Limb (tissue), 2 donors: ENCODE data around the gene NDUFS6.
"Not testable (repeated sequence)": the region's sequence is repeated elsewhere in the genome, so short reads cannot be mapped to it uniquely, and the experiment has no call there.

Experiments
- DNase-seq, 2 donors: peaks; one replicate each; pipeline ENCODE4 v3.0.0-alpha.2; 2016; ENCODE audit errors: extremely low spot score in 2 of 2

Gene NDUFS6

GRCh38 chr5:1815071-1815786 is 14.0 kb downstream of the NDUFS6 start:
- DNase-seq = no peak

GRCh38 chr5:1815881-1816292 is 14.7 kb downstream of the NDUFS6 start:
- no peak for DNase-seq

- DNase-seq = not testable (repeated sequence)
Observed at GRCh38 chr5:1816495-1817089, 15.4 kb downstream of the NDUFS6 start.

- DNase-seq = no peak
Observed at GRCh38 chr5:1817261-1818043, 16.2 kb downstream of the NDUFS6 start.

GRCh38 chr5:1818784-1819183 is 17.6 kb downstream of the NDUFS6 start:
- no peak for DNase-seq

GRCh38 chr5:1819458-1819857 is 18.3 kb downstream of the NDUFS6 start:
- no peak for DNase-seq

- DNase-seq = no peak
Observed at GRCh38 chr5:1820381-1820780, 19.2 kb downstream of the NDUFS6 start.

- DNase-seq = no peak
Observed at GRCh38 chr5:1820926-1821325, 19.7 kb downstream of the NDUFS6 start.

- DNase-seq = no peak
Observed at GRCh38 chr5:1821862-1822261, 20.7 kb downstream of the NDUFS6 start.

- DNase-seq = no peak
Observed at GRCh38 chr5:1823381-1824034, 22.3 kb downstream of the NDUFS6 start.

GRCh38 chr5:1824109-1824821 is 23.1 kb downstream of the NDUFS6 start:
- no peak for DNase-seq

GRCh38 chr5:1824903-1825841 is 24.0 kb downstream of the NDUFS6 start:
- DNase-seq = no peak

GRCh38 chr5:1826235-1826980 is 25.2 kb downstream of the NDUFS6 start:
- no peak for DNase-seq

GRCh38 chr5:1827025-1827885 is 26.0 kb downstream of the NDUFS6 start:
- DNase-seq = no peak

- DNase-seq = no peak
Observed at GRCh38 chr5:1827886-1828397, 26.7 kb downstream of the NDUFS6 start.

- DNase-seq = no peak
Observed at GRCh38 chr5:1830571-1831228, 29.5 kb downstream of the NDUFS6 start.

- DNase-seq = no peak
Observed at GRCh38 chr5:1831257-1831656, 30.1 kb downstream of the NDUFS6 start.
